HepG2 (cell line): Measurements from ENCODE around the gene REC114.

Experiments
- CEBPG ChIP-seq: IDR thresholded peaks from 2 replicates; pipeline ENCODE4 v1.6.1; 2016
- NCOA2 ChIP-seq: sonication (generic); formaldehyde crosslinking; IDR thresholded peaks from 2 replicates; pipeline ENCODE4 v1.8.0; 2022; ENCODE audit warnings: inconsistent platforms
- NFIB ChIP-seq: sonication (generic); formaldehyde crosslinking; IDR thresholded peaks from 2 replicates; pipeline ENCODE4 v1.9.0; 2021; ENCODE audit warnings: missing genetic modification reagents, mild to moderate bottlenecking, borderline replicate concordance
- SMC3 ChIP-seq: IDR thresholded peaks from 2 replicates; pipeline ENCODE4 v1.6.1; 2011; ENCODE audit warnings: low read length, improper control_type of control experiment
- ZZZ3 ChIP-seq: sonication (generic); formaldehyde crosslinking; IDR thresholded peaks from 2 replicates; pipeline ENCODE4 v1.4.0; 2020; ENCODE audit warnings: missing genetic modification reagents, mild to moderate bottlenecking, borderline replicate concordance

GRCh38 chr15:73436613-73437012 is 6.4 kb upstream of the REC114 start:
- TF ChIP-seq SMC3, result no peak
- TF ChIP-seq NFIB, result no peak
- TF ChIP-seq NCOA2 (CRISPR knock-in tag), result no peak
- no peak for TF ChIP-seq ZZZ3 (CRISPR knock-in tag)
- no peak for TF ChIP-seq CEBPG (CRISPR knock-in tag)
